CD4-positive, alpha-beta T cell treated with Interleukin-6 at 100 ng/mL for 8 hours (primary cell): ENCODE measurements around the gene HOXC11.

ENCODE experiments used
- DNase-seq: peaks from one replicate; pipeline ENCODE4 v3.0.0-alpha.2; 2020; ENCODE audit warnings: mixed read lengths, low spot score

The HOXC11 gene

GRCh38 chr12:53942467-53942997 lies 30.4 kb upstream of the HOXC11 start:
- DNase-seq, result no peak

DNA sequence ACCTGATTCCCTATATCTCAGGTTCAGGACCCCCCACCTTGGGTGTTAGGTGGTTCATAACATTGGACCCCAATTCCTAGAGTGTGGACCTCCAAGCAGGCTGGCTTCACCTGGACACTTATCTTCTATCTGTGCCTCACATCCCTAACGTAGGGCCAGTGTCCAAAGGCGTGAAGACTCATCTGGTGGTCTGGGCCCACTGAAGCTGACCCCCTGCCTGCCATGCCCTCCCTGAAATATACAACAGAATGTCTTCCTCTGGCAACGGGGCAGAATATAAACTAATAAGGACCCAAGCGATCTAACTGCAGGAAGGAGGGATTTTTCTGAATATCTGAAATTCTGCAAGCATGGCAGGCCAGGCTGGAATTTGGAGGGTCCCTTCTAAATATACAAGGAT lies 28.7 kb upstream of the HOXC11 start:
- no peak for DNase-seq

GRCh38 chr12:53944907-53945847 lies 27.7 kb upstream of the HOXC11 start:
- DNase-seq, result no peak

GRCh38 chr12:53947743-53948142 lies 25.2 kb upstream of the HOXC11 start:
- no peak for DNase-seq

- no peak for DNase-seq
These were observed 24.0 kb upstream of the HOXC11 start for GRCh38 chr12:53948650-53949593.

- DNase-seq, result no peak
These were observed 23.1 kb upstream of the HOXC11 start for GRCh38 chr12:53949631-53950436.

DNA sequence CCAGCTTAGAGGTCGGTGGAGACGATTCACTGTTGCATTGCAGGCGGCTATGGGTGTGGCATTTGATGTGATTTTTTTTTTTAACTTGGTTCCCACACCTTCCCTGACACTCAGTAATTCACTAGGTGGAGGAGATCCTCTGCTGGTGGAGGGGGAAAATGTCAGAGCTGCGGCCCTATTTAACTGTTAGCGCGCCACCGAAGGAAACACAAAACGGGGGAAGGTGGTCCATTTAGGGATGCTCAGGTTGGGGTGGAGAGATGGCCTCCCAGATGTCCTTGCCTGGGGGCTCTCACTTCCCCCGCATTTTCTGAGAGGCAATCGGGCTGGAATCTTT lies 22.5 kb upstream of the HOXC11 start:
- DNase-seq, result no peak

GRCh38 chr12:53950789-53951576 lies 21.9 kb upstream of the HOXC11 start:
- DNase-seq, result no peak

DNA sequence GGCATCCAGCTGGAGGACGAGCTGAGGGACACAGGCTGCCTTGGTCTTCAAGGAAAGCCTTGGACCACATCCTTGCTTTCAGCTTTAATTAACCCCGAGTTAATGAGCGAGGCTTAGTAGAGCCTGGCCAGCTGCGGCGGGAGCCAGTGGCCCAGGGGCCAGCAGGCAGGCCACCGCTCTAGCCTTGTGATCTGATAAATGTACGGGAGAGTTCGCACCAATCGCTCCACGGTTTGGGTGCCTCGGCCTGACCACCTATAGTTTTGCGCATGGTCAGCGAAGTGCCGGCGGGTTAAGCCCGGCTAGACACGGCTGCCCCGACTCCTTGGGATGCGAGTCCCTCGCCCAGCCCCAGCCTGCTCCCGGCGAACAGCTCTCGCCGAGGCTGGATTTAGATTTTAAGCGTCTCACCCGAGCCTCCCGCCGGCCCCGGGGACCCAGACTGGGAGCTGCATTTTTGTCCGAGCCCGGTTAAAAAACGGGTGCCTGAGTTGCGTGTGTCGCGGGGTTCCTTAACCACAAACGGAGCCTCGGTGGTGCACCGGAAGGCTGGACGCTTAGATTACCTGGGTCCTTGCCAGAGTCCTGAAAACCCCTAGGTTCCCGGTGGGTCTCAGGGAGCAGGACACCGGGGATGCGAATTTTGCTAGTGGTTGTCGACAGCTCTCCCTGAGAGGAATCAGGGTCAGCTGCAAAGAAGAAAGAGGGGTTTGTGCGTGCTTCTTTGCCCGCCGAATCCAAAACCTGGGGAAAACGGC lies 21.2 kb upstream of the HOXC11 start:
- no peak for DNase-seq

DNA sequence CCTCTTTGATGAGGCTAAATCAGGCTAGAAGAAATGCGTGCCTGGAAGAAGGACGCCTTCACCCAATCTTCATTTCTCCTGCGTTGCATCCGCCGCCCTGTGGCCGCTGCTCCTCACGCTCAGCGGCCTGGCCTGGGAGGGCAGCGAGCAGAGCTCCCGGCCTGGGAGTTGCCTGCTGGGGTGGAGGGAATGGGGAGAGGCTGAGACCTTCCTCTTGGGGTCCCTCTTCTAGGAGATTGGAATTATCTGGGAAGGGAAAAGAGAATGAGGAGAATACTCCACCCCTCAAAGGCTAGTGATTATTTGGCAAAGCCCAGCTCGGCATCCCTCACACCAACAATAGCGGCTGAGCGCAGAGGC lies 20.6 kb upstream of the HOXC11 start:
- DNase-seq, result no peak

GRCh38 chr12:53952871-53953734 lies 19.8 kb upstream of the HOXC11 start:
- no peak for DNase-seq

DNA sequence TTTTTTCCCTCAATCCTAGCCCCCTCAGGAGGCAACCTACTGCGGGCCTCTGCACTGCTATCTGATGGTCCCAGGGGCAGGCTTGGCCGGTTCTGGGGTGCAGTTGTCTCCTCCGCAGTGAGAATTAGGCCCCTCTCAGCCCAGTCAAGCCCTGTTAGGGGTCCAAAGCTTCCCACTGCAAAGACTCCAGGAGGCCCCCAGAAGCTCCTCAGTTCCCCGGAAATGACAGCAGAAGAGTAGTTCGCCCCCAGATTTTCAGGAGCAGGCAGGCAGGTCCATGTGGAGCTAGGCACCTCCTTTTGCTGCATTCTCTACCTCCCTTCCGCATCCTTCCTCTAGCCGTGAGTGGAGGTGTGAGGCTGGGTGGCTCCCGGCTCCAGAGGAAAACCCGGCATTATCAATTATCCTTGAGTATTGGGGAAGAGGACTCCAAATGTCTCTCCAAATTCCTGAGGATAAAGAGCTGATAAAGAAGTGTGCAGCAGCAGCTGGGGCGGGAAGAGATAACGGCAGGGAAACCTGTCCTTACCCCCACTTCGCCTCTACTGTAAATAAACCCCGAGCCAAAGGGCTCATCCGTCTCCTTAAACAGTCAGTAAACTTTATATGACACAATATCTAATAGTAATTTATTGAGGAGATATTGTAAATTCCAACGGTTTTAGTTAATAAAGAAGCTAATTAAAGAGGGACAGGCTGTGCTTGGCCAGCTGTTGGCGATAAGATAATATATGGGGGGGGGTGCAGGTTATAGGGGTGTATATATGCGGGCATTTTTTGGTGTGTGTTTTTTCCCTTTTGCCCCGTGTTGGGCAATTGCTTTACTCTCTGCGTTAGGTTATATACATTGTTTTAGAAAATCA lies 18.9 kb upstream of the HOXC11 start:
- DNase-seq, result no peak

- no peak for DNase-seq
These were observed 18.3 kb upstream of the HOXC11 start, which contains the start of gene HOXC12 for GRCh38 chr12:53954694-53955035. Gene HOXC12, plus strand, starts transcription at chr12:53954903. Its CDS starts 27 bp downstream, at chr12:53954930.

- DNase-seq, result no peak
These were observed 17.7 kb upstream of the HOXC11 start for GRCh38 chr12:53955036-53955775.

DNA sequence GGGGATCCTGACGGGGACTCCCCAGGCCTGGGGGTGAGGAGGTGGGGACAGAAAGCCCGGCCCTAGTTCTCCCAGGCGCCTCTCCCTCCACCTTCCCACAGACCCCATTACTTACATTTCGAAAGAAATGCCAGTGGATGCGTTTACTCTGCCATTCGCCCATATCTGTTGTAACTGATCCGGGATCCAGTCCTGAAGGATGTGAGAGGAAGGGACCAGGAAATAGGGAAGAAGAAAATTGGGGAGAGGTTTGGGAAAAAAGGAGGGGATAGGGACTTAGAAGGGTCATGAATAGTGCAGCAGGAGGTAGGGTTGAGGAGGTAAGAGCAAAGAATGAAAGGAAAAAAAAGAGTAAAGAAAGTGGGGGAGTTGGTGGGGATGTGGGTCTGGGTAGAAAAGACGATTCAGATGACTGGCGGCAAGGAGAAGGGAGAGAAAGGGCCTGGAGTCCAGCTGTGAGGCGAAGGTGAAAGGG lies 17.1 kb upstream of the HOXC11 start:
- DNase-seq, result no peak

DNA sequence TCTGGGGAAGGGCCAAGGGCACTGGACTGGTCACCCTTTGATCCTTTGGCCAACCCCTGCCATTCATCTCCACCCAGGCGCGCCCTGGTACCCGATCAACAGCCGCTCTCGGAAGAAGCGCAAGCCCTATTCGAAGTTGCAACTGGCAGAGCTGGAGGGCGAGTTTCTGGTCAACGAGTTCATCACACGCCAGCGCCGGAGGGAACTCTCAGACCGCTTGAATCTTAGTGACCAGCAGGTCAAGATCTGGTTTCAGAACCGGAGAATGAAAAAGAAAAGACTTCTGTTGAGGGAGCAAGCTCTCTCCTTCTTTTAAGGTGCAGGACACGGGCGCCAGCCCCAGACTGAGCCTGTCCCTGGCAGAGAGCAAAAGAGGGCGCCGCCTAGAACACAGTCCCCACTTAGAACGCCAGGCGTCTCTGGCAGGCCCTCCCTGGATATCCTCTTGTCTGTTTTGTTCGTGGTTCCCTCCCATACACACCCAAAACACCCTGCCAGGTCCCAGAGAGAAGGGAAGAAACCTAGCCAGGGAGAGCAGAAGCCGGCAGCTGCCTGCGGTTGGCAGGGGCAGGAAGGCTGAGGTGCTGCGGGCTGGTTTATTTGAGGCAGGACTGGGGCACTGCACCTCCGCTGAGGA lies 16.6 kb upstream of the HOXC11 start:
- no peak for DNase-seq
